Esophagus squamous epithelium (tissue), 4 donors: ENCODE measurements around the gene KRT38.

Experiments used
- POLR2A ChIP-seq, 4 donors: fragments of 450-650 bp; IDR thresholded peaks; one replicate each; pipeline ENCODE4 v1.6.1; 2017; ENCODE audit warnings: antibody characterized with exemption in 4 of 4, mild to moderate bottlenecking in 4 of 4, moderate library complexity in 3 of 4
- TF ChIP-seq, protein P1 (sequence below), 6 experiments: fragments of 450-650 bp in 4 of 6; fragments of 200-600 bp in 2 of 6; sonication (generic) in 2 of 6; IDR thresholded peaks; one replicate each; pipeline ENCODE4 v1.5.1; 2016 to 2019; ENCODE audit warnings: antibody characterized with exemption in 6 of 6, mild to moderate bottlenecking in 4 of 6, moderate library complexity in 4 of 6

GRCh38 chr17:41437769-41438168, 3.0 kb downstream of the KRT38 start:
- TF ChIP-seq, protein P1, sequence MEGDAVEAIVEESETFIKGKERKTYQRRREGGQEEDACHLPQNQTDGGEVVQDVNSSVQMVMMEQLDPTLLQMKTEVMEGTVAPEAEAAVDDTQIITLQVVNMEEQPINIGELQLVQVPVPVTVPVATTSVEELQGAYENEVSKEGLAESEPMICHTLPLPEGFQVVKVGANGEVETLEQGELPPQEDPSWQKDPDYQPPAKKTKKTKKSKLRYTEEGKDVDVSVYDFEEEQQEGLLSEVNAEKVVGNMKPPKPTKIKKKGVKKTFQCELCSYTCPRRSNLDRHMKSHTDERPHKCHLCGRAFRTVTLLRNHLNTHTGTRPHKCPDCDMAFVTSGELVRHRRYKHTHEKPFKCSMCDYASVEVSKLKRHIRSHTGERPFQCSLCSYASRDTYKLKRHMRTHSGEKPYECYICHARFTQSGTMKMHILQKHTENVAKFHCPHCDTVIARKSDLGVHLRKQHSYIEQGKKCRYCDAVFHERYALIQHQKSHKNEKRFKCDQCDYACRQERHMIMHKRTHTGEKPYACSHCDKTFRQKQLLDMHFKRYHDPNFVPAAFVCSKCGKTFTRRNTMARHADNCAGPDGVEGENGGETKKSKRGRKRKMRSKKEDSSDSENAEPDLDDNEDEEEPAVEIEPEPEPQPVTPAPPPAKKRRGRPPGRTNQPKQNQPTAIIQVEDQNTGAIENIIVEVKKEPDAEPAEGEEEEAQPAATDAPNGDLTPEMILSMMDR (IDR thresholded peaks at IDR 0.05) = no peak
- no peak for TF ChIP-seq POLR2A (IDR thresholded peaks at IDR 0.05)
